ENCODE data around the gene SGK1.

- TF ChIP-seq CTCF (IDR thresholded peaks at IDR 0.05) (no peak), POLR2A (IDR thresholded peaks at IDR 0.05) (no peak), EP300 (IDR thresholded peaks at IDR 0.05) (no peak), POLR2AphosphoS5 (IDR thresholded peaks at IDR 0.05) (no peak)
Measured at GRCh38 chr6:134138226-134138975, 179.5 kb downstream of the SGK1 start.
